Measurements from ENCODE around the gene RHBDD2.
A peak's percentile ranks its signal among the peaks of the same experiment; 100 is the strongest.
"Not testable (repeated sequence)": the region's sequence is repeated elsewhere in the genome, so short reads cannot be mapped to it uniquely, and the experiment has no call there.

RHBDD2 gene

DNA sequence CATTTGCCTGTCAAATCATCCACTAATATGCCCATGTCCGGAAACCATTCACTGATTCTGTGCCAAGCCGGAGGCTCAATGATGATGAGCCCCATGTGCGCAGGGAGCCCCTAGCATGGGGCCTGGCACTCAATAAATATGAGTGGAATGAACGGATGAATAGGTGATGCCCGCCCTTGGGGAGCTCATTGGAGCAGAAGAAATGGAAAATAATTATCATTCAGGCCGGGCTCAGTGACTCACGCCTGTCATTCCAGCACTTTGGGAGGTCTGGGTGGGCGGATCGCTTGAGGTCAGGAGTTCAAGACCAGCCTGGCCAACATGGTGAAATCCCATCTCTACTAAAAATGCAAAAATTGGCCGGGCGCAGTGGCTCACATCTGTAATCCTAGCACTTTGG lies 11.0 kb downstream of the RHBDD2 start:
- peak; percentile 35 for DNase-seq

DNA sequence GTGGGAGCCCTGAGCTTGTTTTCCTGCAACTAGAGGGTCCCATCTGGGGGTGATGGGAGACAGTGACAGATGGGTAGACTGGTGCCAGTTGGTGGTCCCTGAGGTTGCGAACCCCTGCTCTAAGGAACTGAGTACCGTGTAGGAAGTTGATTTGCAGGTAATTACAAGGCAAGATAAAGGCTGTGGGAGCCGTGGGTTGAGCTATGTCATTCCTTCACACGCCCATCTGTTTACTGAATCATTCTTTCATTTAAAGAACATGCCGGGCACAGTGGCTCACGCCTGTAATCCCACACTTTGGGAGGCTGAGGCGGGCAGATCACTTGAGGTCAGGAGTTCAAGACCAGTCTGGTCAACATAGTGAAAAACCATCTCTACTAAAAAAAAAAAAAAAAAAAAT lies 12.4 kb downstream of the RHBDD2 start:
- not testable (repeated sequence) for DNase-seq

DNA sequence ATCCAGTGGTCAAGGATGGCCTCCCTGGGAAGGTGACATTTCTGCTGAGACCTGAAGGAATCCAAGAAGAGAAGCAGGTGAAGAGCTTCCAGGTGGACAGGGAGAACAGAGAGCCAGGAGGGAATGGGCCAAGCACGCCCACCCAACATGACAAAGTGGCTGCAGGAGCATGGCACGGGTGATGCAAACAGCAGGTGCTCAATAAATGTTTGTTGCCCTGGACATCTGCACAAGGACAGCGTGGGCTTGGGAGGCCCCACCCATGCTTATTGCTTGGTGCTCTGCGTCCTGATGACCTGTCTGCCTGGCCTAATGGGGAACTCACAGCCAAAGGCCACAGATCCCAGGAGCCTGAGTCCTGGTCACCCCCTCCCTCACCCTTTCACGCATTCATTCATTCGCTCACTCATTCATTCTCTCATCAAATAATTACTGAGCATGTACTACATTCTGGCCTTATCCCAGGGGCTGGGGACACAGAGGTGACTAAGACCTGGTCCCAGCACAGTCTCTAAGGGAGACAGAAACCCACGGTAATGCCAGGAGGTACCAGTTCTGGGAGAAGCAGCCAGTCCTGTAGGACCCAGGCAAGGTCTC lies 13.1 kb downstream of the RHBDD2 start:
- DNase-seq, result no peak

DNA sequence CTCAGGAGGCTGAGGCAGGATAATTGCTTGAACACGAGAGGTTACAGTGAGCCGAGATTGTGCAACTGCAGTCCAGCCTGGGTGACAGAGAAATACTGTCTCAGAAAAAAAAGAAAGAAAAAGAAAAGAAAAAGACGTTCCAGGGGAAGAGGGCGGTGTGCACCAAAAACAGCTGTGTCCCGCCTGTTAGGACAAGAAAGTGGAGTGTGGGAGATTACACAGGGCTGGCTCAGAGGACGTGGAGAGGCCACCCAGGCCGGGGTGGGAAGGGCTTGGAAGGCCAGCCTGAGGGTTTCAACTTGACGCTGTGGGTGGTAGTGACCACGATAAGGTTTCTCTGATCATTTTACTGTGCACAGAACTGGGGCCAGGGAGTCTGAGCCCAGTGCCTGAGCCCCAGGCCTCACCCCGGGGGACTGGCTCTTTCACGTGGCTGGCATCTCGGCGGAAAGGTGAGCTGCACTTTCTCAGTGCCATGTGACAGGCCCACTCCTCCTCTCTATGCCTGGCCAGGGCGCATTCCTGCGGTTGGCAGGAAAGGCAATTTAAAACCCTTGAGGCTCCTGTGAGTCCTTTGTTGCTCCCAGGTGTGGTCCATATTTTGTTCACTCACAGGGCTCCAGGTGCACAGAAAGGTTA lies 13.9 kb downstream of the RHBDD2 start:
- DNase-seq, result no peak

DNA sequence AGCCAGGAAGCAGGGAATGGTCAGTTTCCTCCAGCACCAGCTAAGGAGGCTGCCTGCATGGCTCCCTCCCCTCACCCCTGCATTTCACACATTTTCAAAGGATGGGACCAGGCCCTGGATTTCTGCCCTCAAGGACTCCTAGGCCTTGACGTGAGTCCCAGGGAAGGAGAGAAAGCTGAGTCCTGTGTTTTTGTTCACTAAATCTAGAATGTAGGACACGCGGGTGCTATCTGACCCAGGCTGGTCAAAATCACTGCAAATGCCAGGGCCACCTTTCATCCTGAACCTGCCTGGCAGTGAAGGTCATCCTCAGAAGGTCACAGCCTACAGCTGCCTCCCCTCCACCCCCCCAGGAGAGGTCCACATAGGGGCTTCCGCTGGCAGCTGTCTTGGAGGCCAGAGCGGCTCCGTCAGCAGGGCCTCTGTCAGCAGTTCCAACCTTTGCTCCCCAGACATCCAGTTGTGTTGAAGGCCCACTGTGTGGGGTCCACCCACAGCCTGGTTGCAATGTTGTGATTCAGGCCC lies 18.0 kb downstream of the RHBDD2 start:
- no peak for DNase-seq

DNA sequence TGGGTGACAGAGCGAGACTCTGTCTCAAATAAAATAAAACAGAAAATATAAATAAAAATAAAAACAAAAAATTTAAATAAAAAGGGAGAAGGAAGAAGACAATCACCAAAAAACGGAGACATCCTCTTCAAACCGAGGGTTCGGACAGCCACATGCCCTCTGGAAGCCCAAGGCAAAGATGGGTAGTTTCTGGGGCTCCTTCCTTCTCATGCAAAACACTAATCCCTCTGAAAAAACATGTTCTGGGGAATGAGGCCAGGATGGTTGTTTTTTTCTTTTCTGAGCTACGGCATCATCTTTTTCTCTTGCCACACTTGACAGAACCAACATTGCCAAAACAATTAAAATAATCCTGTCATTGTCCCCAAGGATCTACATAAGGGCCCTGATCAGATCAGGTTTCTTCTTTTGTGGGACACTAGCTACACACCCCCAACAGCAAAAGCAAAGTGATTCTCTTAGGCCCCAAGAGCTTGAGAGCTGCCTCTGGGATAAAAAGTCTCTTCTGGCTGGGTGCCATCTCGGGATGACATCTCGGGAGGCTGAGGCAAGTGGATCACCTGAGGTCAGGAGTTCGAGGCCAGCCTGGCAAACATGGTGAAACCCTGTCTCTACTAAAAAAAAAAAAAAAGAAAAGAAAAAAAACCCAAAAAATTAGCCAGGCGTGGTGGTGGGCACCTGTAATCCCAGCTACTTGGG lies 21.9 kb downstream of the RHBDD2 start:
- no peak for DNase-seq

DNA sequence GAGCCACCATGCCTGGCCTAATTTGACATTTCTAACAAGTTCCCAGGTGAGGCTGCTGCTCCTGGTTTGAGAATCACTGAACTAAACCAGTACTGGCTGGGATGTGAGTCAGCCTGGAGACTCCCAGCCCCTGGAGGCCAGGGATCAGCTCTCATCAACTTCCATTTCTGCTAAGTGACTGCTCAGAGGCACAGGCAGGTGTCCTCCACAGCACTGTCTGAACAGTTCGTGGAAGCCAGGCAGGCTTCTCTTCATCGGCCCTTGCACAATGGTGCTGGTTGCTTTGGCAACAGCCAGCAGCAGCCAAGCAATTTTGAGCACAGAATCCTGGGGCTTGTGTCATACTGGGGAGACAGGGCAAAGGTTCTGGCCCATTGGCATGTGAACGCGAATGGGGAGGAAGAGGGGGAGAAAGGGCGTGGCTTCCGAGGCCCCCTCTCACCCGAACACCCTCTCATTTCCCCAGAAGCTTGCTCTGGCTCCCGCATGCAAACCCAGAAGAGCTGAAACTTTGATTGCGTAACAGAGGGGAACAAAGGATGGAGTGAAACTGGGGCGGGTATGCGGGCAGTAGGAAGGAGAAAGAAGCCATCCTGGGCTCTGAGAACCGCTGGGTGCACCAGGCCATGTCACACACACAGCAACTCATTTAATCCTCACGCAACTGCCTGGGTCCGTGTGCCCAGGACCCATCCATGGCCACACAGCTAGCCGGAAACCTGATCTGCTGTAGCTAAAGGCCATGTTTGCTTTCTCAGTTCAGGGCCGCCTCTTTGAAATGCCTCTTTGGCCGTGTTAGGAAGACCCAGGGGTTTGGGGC lies 27.2 kb downstream of the RHBDD2 start:
- peak; percentile 18 for DNase-seq

DNA sequence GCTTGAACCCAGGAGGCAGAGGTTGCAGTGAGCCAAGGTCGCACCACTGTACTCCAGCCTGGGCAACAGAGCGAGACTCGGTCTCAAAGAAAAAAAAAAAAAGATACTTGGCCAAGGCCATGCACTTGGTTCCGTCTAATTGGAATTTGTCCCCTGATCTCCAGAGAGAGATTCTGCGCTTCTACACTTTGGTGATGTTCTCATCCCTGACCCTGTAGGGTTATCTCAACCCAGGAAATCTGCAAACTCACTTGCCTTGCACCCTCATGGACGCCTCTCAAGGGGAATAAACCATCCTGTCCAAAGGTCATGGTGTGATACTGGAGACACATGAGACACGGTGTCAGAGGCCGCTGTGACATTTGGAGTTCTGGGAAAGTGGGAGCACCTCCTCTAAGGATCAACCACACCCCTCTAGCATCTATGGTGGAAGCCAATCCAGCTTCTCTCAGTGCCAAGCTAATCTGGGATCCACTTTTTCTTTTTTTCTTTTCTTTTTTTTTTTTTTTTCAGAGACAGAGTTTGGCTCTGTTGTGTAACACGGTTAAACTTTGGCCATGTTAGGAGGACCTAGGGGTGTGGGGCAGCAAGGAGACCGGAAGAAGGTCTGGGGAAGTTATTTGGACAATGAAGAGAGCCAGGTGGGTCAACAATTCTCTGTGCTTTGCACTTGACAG lies 28.3 kb downstream of the RHBDD2 start:
- no peak for DNase-seq

DNA sequence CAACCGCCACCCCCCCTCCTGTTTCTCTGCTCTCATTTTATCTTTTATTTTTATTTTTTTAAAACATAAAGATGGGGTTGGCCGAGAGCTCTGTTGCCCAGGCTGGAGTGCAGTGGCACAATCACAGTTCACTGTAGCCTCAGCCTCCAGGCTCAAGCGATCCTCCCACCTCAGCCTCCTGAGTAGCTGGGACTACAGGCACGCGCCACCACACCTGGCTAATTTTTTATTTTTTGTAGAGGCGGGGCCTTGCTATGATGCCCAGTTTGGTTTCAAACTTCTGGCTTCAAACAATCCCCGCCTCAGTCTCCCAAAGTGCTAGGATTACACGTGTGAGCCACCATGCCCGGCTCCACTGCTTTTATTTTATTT lies 28.8 kb downstream of the RHBDD2 start:
- DNase-seq, result not testable (repeated sequence)

DNA sequence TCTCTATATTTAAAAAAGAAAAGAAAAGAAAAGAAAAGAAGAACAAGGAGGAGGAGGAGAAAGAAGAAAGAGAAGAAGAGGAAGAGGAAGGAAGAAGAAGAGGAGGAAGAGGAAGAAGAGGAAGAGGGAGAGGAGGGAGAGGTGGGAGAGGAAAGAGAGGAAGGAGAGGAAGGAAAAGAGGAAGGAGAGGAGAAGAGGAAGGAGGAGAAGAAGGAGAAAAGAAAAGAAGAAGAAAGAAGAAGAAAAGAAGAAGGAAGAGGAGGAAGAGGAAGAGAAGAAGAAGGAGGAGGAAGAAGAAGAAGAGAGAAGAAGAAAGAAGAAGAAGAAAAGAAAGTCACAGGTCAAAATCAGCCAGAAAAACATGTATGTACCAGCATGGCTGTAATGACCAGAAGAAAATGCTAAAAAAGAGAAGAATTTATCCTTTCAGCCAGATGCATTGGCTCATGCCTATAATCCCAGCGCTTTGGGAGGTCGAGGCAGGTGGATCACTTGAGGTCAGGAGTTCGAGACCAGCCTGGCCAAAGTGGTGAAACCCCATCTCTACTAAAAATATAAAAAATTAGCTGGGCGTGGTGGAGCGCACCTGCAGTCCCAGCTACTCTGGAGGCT lies 30.8 kb downstream of the RHBDD2 start:
- DNase-seq, result no peak

DNA sequence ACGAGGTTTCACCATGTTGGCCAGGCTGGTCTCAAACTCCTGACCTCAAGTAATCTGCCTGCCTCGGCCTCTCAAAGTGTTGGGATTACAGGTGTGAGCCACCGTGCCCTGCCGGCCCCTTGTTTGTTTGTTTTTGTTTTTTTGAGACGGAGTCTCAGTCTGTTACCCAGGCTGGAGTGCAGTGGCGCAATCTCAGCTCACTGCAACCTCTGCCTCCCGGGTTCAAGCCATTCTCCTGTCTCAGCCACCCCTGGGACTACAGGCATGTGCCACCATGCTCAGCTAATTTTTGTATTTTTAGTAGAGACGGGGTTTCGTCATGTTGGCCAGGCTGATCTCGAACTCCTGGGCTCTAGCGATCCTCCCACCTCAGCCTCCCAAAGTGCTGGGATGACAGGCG lies 32.4 kb downstream of the RHBDD2 start:
- DNase-seq, result not testable (repeated sequence)

DNA sequence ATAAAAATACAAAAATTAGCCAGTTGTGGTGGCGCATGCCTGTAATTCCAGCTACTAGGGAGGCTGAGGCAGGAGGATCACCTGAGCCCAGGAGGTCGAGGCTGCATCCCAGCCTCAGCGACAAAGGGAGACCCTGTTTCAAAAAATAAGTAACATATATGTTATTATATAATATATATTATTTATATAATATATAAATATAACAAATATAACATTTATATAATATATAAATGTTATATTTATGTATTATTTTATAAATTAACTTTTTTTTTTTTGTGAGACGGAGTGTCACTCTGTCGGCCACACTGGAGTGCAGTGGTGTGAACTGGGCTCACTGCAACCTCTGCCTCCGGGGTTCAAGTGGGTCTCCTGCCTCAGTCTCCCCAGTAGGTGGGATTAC lies 34.6 kb downstream of the RHBDD2 start:
- no peak for DNase-seq

DNA sequence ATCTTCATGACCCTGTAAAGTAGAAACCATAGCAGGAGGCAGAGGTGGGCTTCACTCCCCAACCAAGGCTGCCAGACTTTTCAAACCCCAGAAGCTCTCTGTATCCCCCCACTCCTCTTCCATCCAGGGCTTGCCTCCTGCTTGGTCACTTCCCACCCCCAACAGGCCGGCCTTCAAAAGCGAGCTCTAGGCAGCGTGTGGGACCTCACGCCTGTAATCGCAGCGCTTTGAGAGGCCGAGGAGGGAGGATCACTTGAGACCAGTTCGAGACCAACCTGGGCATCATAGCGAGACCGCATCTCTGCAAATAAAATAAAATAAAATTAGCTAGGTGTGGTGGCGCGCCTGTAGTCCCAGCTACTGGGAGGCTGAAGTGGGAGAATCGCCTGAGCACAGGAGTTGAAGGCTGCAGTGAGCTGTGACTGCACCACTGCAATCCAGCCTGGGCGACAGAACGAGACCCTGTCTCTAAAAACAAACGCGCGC lies 35.4 kb downstream of the RHBDD2 start:
- no peak for DNase-seq

DNA sequence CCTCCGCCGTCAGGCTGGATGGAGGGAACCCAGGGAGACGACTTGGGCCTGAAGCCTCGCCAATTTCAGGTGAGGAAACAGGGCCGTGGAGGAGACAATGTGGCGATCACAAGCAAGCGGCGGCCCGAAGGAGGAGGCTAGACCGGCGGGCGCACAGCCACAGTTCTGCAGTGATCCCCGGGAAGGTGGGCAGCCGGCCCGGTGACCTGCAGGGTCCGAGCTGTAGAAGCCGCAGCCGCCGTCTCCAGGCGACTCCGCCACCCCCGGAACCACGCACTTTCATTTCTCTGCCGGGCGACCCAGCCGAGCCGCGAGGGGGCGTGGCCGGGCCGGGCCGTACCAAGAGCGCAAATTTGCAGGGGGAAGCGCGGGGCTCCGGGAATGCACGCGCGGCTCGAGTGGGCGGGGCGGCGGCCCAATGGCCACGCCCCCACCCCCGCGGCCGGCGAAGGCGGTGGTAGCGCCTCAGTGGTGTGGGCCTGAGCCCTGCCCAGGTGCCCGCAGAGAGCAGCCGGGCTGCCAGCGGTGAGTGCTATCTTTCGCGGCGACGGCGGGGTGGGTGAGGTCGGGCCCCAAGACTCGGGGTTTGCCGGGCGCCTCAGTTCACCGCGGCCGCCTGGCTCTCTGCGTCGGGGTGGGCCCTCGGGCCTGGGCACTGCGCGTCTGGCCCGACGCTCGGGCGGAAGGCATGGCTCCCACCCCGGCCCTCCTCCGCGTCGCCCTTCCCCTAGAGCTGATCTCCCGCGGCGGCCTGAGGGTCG lies 36.0 kb downstream of the RHBDD2 start, which contains the start of gene POR:
POR (plus strand) TSS at position 501 of the 761 bp plus-strand sequence. CDS start 38,847 bp downstream, outside the sequence.
- peak; percentile 82 for DNase-seq

DNA sequence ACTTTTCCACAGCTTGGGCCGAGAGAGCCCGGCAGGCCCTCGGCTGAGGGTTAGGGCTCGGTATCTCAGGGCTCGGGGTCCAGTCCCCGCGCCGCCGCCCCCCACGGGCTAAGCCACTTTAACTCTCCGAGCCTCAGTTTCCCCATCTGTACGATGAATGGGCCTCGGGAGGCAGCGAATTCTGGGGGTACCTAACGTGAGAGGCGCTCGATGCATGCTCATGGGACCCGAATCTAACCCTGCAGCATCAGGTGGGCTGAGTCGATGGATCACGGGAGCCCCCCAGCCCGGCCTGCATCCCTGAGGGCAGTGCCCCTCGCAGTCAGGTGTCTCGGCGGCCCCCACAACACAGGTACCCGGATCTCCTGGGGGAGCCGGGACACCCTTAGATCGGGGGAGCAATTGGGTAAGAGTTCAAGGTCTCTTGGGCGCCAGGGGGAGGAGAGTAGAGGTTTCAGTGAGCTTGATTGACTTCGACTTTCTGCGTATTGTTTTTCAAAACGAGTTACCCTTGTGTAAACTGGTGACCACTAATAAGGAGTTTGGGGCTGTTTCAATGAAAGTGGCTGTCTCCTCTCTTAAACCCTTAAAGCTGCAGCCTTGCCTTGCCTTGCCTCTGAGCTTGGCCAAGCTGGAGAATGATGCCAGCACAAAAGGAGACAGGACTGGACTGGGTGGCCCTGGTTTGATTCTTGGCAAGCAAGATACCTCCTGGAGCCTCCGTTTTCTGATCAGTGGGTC lies 36.8 kb downstream of the RHBDD2 start:
- peak; percentile 23 for DNase-seq

DNA sequence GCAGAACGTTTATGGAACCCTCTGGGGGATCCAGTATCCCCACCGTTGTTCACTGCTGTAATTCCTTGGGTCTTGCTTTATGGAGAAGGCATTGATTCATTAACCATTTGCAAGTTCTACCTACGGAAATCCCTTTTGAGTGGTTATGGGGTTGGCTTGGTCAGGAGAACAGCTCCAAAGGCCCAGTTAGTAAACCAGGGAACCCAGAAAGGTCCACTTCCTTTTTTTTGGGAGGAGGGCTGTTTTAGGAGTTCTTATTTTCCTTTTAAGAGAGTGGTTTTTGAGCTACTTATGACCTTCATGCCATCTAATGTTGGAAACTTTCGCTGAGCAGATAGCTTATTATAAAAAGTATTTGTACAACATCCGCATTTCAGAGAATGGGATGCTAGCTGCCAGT lies 37.4 kb downstream of the RHBDD2 start:
- no peak for DNase-seq

DNA sequence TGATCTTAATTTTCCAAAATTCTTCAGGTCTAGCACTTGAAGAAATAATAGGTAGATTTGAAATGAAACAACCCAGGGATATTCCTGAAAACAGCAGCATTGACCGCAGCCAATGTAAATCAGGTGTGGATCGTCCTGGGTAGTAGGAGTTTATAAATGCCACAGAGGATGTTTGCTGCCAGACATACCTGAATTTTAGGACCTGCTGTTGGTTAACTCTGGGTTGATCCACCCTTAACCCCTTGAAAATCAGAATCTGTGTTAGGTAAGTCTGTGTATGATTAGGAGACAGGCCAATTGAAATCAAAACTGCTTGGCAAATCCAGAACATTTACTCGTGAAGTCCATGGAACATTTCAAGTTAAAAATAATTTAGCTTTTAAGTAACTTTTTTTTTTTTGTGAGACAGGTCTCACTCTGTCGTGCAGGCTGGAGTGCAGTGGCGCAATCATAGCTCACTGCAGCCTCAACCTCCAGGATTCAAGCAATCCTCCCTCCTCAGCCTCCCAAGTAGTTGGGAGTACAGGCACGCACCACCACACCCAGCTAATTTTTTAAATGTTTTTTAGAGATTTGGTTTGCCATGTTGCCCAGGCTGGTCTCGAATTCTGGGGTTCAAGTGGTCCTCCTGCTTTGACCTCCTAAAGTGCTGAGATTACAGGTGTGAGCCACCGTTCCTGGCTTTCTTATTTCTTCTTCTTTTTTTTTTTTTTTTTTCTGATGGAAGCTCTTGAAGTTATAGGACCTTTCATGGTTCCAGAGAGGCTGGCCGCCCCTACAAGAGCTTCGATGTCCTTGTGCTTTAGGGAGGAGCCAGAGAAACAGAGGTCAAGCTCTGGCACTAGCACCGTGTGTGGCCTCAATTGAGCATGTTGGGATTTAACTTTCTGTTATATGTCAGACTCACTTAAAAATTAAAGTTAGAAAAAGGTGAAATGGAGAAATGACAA lies 38.1 kb downstream of the RHBDD2 start:
- DNase-seq, result no peak

DNA sequence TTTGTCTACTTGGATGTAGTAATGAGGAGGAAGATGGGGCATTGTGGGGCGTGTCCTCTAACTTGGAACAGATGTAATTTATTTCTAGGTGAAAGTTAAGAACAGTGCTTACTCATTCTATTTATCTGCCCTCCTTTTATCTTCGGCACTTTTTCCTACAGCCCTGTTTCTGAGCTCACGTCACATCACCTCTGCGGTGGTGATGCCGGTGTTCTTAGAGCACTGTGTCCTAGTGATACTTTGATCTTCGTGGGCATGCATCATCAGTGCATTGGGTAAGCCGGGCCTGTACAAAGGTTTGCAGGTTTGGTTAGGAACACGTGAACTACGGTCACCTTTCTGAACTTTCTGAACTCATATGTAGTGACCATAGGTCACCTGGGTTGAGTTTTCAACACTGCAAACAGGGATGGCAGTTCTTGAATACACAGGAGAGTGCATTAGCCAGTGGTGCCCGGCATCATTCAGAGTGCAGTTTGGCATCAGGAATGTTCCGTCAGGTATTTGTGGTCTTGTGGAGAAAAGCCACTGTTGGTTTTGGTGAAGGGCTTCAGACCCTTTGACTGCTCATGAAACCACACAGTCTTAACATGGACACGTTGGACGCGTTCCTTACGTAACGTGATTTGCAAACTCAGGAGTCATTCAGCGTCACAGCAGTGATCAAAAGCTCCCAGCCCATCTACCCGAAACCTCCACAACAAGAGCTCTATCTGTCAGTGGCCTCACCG lies 41.8 kb downstream of the RHBDD2 start:
- no peak for DNase-seq

DNA sequence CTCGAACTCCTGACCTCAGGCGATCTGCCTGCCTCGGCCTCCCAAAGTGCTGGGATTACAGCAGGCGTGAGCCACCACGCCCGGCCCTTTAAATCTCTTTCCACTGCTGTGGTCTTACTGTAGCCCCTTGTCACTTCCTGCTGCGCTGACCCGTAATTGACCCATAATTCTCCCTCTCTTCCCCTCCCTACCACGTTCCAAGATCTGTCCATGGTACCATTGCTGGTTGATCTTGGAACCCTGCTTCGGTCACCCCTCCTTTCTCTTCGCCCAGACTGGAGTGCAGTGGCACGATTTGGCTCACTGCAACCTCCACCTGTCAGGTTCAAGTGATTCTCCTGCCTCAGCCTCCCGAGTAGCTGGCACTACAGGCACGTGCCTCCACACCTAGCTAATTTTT lies 42.6 kb downstream of the RHBDD2 start:
- DNase-seq, result no peak
